GM19025 (cell line): ENCODE data around the gene SKAP1.

ENCODE experiments used
- ATAC-seq: cut with Tn5 transposase; IDR thresholded peaks from one replicate; pipeline ENCODE4 v1.9.1; 2021; ENCODE audit warnings: mild to moderate bottlenecking, low read depth, moderate library complexity; ENCODE audit not compliant: unreplicated experiment

Gene SKAP1

DNA sequence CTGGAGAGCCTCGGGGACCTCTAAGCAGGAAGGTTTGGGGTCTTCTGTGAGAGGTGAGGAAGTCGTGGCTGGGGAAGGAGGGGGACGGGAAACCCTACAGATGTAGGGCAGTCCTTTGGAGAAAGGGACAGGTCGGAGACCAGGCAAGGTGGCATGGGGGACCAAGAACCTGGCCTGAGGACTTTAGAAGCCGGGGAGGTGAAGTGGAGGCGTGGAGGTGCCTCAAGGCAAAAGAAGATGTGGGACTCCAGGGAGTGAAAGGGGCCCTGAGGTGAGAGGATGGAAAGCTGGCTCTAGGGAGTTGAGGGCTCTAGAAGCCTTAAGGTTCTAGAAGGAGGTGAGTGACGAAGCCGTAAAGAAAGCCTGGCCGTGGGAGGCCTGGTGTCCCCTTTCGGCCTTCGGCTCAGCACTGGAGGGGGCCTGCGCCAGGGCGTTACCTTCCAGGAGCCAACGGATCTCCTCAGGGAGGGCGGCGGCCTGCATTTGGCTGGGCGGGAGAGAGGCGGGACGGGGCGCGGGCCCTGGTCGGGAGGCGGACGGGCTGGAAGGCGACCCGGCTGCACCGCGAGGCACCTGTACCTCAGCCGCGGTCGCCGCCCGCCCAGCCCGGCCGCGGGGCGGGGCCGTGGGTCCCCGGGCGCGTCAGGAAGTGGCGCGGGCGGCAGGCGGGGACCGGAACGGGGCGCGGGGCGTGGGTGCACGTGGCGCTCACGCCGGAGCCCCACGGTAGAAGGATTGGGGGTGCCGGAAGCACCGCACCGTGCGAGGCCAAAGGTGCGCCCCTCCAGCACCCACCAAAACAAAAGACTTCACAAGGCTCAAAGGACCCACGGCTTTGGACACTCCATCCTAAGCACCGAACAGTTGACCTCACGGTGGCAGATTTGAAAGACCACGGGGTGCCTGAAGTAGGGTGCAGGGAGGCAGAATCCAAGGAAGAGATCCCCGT lies at the start of gene SKAP1:
TSS of gene SKAP1 (minus strand) at position 577 of the 949 bp plus-strand sequence.
- peak; percentile 64 for ATAC-seq

- no peak for ATAC-seq
Observed at GRCh38 chr17:48479014-48479402, 49.0 kb upstream of the SKAP1 start.

- ATAC-seq, result peak; percentile 91
Observed at GRCh38 chr17:48478224-48479013, 48.4 kb upstream of the SKAP1 start.

- no peak for ATAC-seq
Observed at GRCh38 chr17:48477221-48477620, 47.2 kb upstream of the SKAP1 start.

- ATAC-seq, result no peak
Observed at GRCh38 chr17:48472411-48473281, 42.6 kb upstream of the SKAP1 start.

DNA sequence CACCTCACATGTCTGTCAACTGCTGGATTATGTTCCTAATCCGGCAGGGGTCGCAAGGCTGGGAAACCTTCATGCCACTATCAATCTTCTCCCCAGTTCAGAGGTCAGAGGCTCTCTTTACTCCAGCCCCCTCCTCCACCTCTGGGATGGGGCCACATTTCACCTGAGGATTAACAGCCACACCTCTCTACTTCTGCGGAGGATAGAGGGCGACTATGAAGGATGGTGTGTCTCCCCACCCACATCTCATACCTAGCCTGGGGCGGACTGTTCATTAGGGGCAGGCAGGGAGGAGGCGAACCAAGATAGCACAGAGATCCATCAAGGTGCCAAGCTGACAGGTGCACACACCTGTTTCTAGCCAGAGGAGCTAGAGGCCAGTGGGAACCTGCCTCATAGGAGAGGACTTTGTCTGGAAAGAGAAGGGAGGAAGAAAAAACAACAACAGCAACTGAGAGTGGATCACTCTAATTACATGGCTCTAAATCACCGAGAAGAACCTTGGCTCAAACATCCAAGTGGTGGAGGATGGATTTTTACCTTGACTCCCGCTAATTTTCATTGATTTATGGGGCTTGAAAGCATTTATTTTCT lies 41.9 kb upstream of the SKAP1 start:
- ATAC-seq, result no peak

- ATAC-seq, result no peak
Observed at GRCh38 chr17:48470388-48471034, 40.5 kb upstream of the SKAP1 start.

- no peak for ATAC-seq
Observed at GRCh38 chr17:48469227-48469626, 39.2 kb upstream of the SKAP1 start.

DNA sequence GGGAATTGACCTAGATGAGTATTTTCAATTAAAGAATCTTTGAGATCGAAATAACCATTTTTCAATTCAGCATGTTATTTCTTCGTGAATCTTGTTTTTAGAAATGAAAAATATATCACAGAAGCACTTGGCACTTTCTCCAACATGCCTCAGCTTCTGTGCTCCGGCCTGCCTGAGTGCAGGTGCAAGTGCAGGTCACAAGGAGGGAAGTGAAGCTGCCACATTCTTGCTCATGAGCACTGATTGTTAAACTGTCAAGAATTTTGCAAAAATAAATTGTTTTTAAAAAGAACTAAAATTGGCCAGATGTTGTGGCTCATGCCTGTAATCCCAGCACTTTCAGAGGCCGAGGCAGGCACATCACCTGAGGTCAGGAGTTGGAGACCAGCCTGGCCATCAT lies 38.3 kb upstream of the SKAP1 start:
- ATAC-seq, result no peak

DNA sequence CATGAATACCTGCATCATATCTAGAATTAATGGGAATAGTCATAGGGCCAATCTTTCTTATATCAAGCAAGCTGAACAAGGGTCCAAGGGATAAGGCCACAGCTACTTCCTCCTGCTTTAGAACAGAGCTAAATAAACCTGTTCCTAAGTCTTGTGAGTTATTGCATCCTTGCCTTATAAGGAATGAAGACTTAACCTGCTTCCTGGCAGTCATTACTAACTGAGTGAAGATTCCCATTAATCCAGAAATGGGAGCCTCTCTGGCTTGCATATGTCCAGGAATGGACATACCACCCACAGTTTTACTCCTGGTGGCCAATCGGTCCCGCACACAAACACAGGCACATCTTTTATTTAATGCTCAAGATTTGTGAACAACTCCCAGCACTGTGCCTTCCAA lies 35.9 kb upstream of the SKAP1 start:
- no peak for ATAC-seq

- ATAC-seq, result no peak
Observed at GRCh38 chr17:48463526-48463925, 33.5 kb upstream of the SKAP1 start.

- ATAC-seq, result no peak
Observed at GRCh38 chr17:48462946-48463345, 32.9 kb upstream of the SKAP1 start.

DNA sequence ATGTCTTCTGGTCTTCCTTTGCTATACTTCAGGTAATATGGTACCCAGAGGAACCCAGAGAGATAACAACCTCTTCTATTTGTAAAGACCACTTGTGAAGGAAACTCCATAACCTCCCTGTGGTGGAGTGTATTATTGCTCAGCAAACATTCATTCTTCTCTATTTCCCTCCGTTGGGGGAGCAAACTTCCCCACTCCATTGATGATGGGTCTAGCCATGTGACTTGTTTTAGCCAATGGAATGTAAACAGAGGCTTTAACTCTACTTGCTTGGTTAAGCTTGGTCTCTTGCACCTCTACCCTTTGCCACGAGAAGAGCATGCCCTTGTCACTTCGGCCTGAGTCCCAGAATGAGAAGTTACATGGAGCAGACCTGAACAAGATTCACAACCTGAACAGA lies 30.0 kb upstream of the SKAP1 start:
- ATAC-seq, result no peak

DNA sequence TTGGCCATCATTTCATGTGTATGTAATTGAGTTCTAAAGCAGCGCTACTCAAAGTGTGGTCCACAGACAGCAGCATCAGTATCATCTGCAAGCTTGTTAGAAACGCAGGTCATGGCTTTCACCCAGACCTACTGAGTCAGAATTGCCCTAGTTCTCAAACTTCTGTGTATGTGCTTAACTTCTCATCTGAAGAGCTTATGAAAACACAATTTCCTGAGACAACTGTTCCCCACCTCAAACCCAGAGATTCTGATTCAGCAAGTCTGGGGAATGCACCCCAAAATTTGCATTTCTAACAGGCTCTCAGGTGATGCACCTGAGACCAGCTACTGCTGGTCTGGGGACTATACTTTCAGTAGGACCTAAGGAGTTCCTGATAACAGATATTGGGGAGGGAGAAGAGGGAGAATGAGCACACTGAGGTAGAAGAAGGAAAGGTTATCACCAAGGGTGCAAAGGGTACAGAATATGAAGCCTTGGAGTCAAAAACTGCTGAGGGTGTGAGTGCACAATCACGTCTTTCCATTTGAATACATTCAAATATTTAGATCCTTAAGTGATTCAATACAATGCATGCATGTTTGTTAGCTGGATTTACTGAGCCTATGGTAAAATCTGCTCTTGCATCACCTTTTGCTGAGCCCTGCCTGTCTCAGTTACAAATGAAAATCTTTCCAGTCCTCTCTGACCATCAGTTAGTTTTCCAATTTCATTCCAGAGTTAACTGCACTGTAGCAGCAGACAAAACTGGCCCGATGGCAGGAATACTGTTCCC lies 29.2 kb upstream of the SKAP1 start:
- ATAC-seq, result no peak

DNA sequence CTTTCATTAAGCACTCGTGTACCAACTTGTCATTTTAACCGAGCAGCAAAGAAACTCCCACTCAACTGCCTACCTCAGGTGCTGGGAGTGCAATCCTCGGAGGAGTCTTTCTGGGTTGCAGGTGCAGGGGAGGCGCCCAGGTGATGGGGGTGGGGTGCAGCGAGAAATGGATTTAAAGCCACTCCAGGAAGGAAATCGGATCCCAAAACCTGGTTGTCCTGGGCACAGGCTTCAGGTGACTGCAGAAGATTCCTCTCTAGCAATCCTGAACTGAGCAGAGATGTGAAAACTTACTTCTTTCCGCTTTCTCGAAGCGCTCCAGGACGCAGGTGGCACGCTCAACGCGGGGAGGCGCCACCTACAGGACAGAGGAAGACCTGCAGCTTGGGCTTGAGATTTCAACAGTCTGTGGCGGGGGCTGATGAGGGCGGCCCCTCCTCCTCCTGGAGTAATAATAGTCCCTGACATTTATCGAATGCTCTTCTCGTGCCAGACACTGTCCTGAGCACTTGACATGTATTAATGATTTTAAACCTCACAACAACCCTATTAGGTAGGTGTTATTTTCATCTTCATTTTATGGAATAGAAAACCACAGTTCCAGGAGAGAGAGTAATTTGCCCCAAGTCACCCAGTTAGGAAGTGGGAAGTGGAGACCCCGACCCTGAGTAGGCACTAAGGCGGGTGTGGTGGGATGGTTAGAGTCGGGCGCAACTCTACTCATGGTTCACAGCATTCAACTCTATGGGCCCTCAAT lies 27.2 kb upstream of the SKAP1 start:
- no peak for ATAC-seq

- no peak for ATAC-seq
Observed at GRCh38 chr17:48456589-48456988, 26.6 kb upstream of the SKAP1 start.

- no peak for ATAC-seq
Observed at GRCh38 chr17:48455791-48456190, 25.8 kb upstream of the SKAP1 start.

DNA sequence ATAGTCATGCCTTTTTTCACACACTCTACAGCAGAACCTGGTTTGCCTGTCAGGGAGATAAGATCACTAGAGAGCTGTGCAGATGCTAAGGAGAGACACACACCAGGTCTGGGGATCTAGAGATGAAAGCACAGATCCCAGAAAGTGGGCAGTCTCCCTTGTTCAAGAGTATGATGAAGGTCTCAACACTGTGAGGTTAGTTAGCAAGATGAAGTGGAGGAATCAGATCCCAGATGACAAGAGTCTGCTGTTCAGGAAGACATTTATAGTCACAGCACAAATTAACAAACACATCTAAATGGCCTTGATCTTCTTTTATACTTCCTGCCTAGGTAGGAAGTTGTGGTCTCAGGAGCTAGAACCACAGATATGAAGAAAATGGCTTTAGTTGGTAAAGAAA lies 23.4 kb upstream of the SKAP1 start:
- no peak for ATAC-seq
